IMR-90 (cell line): ENCODE data around the gene KCNMA1. TPM values are rescaled to one million over a fixed set of nuclear protein-coding genes. Genes with fewer than 3 reads are reported as not detected.

Source experiments
- ATAC-seq: fragments of 200-7000 bp; cut with Tn5 transposase; 2 replicates; pipeline ENCODE4 v1.9.1; 2020; ENCODE audit warnings: low read depth, mild to moderate bottlenecking, moderate library complexity
- BruUV-seq: library from RNA; stranded (reverse); fragments of 400-500 nt; replicated peaks from 2 replicates; lab custom pipeline; 2021; lab: Mats Ljungman, UMichigan
- CTCF ChIA-PET: fragments of 300-600 bp; formaldehyde crosslinking; extraction: SDS; loops from one replicate; lab custom pipeline; 2021; ENCODE audit warnings: antibody characterized with exemption; lab: Yijun Ruan, JAX
- POLR2A ChIA-PET: fragments of 300-600 bp; sonication (Branson Sonifier 250); formaldehyde crosslinking; loops from one replicate; lab custom pipeline; 2022; ENCODE audit warnings: antibody characterized with exemption; ENCODE audit not compliant: unreplicated experiment; lab: Charles Lee
- DNase-seq: peaks from one replicate; pipeline ENCODE4 v3.0.0; 2013
- H2AFZ ChIP-seq: replicated peaks from 2 replicates; pipeline ENCODE3; 2013; ENCODE audit warnings: low read length, mild to moderate bottlenecking; ENCODE audit not compliant: poor library complexity
- H2AK5ac ChIP-seq: 2 replicates; pipeline ENCODE4 v1.6.1; 2013; ENCODE audit warnings: low read depth, low read length, inconsistent platforms
- H2AK9ac ChIP-seq: replicated peaks from 2 replicates; pipeline ENCODE3; 2013; ENCODE audit warnings: mild to moderate bottlenecking, low read depth, low read length, moderate library complexity; ENCODE audit not compliant: poor library complexity
- H2BK120ac ChIP-seq: 2 replicates; pipeline ENCODE4 v1.6.1; 2013; ENCODE audit warnings: low read depth, low read length, inconsistent platforms
- H2BK15ac ChIP-seq: 3 replicates; pipeline ENCODE4 v1.6.1; 2013; ENCODE audit warnings: low read depth, low read length, inconsistent platforms
- H2BK20ac ChIP-seq: 2 replicates; pipeline ENCODE4 v1.6.1; 2013; ENCODE audit warnings: low read depth, mild to moderate bottlenecking, inconsistent platforms, low read length, moderate library complexity
- H2BK5ac ChIP-seq: 2 replicates; pipeline ENCODE4 v1.6.1; 2013; ENCODE audit warnings: mild to moderate bottlenecking, low read depth, low read length, inconsistent platforms; ENCODE audit not compliant: poor library complexity, severe bottlenecking
- H3K14ac ChIP-seq: replicated peaks from 2 replicates; pipeline ENCODE4 v1.6.1; 2013; ENCODE audit warnings: low read depth, low read length, inconsistent platforms
- H3K18ac ChIP-seq: 2 replicates; pipeline ENCODE4 v1.6.1; 2013; ENCODE audit warnings: low read depth, low read length, control low read depth
- H3K23ac ChIP-seq: 2 replicates; pipeline ENCODE4 v1.6.1; 2013; ENCODE audit warnings: low read depth, low read length, inconsistent platforms
- H3K27ac ChIP-seq: 2 replicates; pipeline ENCODE4 v1.5.1; 2013; ENCODE audit warnings: mild to moderate bottlenecking, control low read depth, low read length; ENCODE audit not compliant: insufficient read depth
- H3K27me3 ChIP-seq: 2 replicates; pipeline ENCODE4 v1.6.1; 2013; ENCODE audit warnings: low read length; ENCODE audit not compliant: control insufficient read depth, insufficient read depth
- H3K36me3 ChIP-seq: 2 replicates; pipeline ENCODE4 v1.6.1; 2013; ENCODE audit warnings: low read length, mixed read lengths; ENCODE audit not compliant: control insufficient read depth, insufficient read depth
- H3K4ac ChIP-seq: 2 replicates; pipeline ENCODE4 v1.6.1; 2013; ENCODE audit warnings: low read depth, low read length, inconsistent platforms
- H3K4me1 ChIP-seq: 2 replicates; pipeline ENCODE4 v1.6.1; 2013; ENCODE audit warnings: low read length, mixed read lengths; ENCODE audit not compliant: control insufficient read depth, insufficient read depth
- H3K4me2 ChIP-seq: 2 replicates; pipeline ENCODE4 v1.6.1; 2013; ENCODE audit warnings: low read depth, mild to moderate bottlenecking, control low read depth, low read length, moderate library complexity
- H3K4me3 ChIP-seq: 2 replicates; pipeline ENCODE4 v1.5.1; 2013; ENCODE audit warnings: low read depth, mild to moderate bottlenecking, control low read depth, low read length, moderate library complexity; ENCODE audit not compliant: insufficient read depth
- H3K56ac ChIP-seq: 2 replicates; pipeline ENCODE4 v1.6.1; 2013; ENCODE audit warnings: low read length, inconsistent platforms; ENCODE audit not compliant: insufficient read depth; ENCODE audit errors: extremely low read depth
- H3K79me1 ChIP-seq, 2 experiments: 2 replicates each; pipeline ENCODE4 v1.6.1; 2013; ENCODE audit warnings: low read length in 2 of 2, inconsistent platforms in 1 of 2, low read depth in 1 of 2
- H3K9ac ChIP-seq: 2 replicates; pipeline ENCODE4 v1.6.1; 2013; ENCODE audit warnings: low read depth, low read length, control low read depth
- H3K9me1 ChIP-seq: 2 replicates; pipeline ENCODE4 v1.6.1; 2013; ENCODE audit warnings: low read length, inconsistent platforms; ENCODE audit not compliant: insufficient read depth
- H3K9me3 ChIP-seq: 2 replicates; pipeline ENCODE4 v1.6.1; 2013; ENCODE audit warnings: low read length; ENCODE audit not compliant: control insufficient read depth, insufficient read depth
- H4K20me1 ChIP-seq: 2 replicates; pipeline ENCODE4 v1.6.1; 2013; ENCODE audit warnings: low read length, inconsistent platforms; ENCODE audit not compliant: insufficient read depth
- H4K5ac ChIP-seq: 2 replicates; pipeline ENCODE4 v1.6.1; 2013; ENCODE audit warnings: mild to moderate bottlenecking, low read depth, low read length, control low read depth
- H4K8ac ChIP-seq, 2 experiments: 2 replicates each; pipeline ENCODE4 v1.6.1; 2013; ENCODE audit warnings: low read depth in 2 of 2, low read length in 2 of 2, control low read depth in 1 of 2, inconsistent platforms in 1 of 2
- H4K91ac ChIP-seq: 2 replicates; pipeline ENCODE4 v1.6.1; 2013; ENCODE audit warnings: low read depth, low read length, inconsistent platforms; ENCODE audit not compliant: insufficient read depth
- CEBPB ChIP-seq: IDR thresholded peaks from 2 replicates; pipeline ENCODE4 v1.6.1; 2012; ENCODE audit warnings: low read depth, low read length, improper control_type of control experiment
- FOS ChIP-seq: fragments of 150-350 bp; IDR thresholded peaks from 2 replicates; pipeline ENCODE4 v1.6.1; 2016; ENCODE audit warnings: low read depth, low read length
- MAZ ChIP-seq: IDR thresholded peaks from 2 replicates; pipeline ENCODE4 v1.6.1; 2012; ENCODE audit warnings: low read depth, mild to moderate bottlenecking, low read length, improper control_type of control experiment, moderate library complexity, borderline replicate concordance
- MXI1 ChIP-seq: IDR thresholded peaks from 2 replicates; pipeline ENCODE4 v1.6.1; 2012; ENCODE audit warnings: low read depth, mild to moderate bottlenecking, low read length, moderate library complexity, borderline replicate concordance
- NFE2L2 ChIP-seq: fragments of 150-350 bp; IDR thresholded peaks from 2 replicates; pipeline ENCODE4 v1.6.1; 2016; ENCODE audit warnings: low read depth, mild to moderate bottlenecking, low read length
- RAD21 ChIP-seq: IDR thresholded peaks from 2 replicates; pipeline ENCODE4 v1.6.1; 2012; ENCODE audit warnings: low read length, improper control_type of control experiment
- RCOR1 ChIP-seq: IDR thresholded peaks from 2 replicates; pipeline ENCODE4 v1.6.1; 2012; ENCODE audit warnings: mild to moderate bottlenecking, low read length, improper control_type of control experiment; ENCODE audit not compliant: insufficient replicate concordance
- WGBS, 2 experiments: methylation state at CpG; one replicate each; pipeline versions ENCODE4 v1.1.5 to v1.1.7; 2013; ENCODE audit warnings: missing lambda C conversion rate in 2 of 2; ENCODE audit not compliant: insufficient read length in 1 of 2; ENCODE audit errors: extremely low coverage in 2 of 2; 5-methylcytosine and 5-hydroxymethylcytosine counted together
- dilution Hi-C: fragments of 300-500 bp; cut with HindIII; formaldehyde crosslinking; loops from one replicate; pipeline ENCODE4 v1.14.3; 2018; ENCODE audit warnings: low sequenced_read_pairs; ENCODE audit not compliant: unreplicated experiment
- in situ Hi-C: fragments of 300-500 bp; cut with MboI; formaldehyde crosslinking; loops from 3 replicates; pipeline ENCODE4 v1.14.3; 2019; ENCODE audit warnings: low sequenced_read_pairs, inconsistent platforms, mixed read lengths
- intact Hi-C: fragments of 100-400 bp; cut with micrococcal nuclease; formaldehyde crosslinking; loops from 2 replicates; pipeline ENCODE4 v1.10.0; 2022
- polyA plus RNA-seq, 3 experiments: library from polyadenylated mRNA; depleted of rRNA; stranded (reverse); fragments of >200 nt; gene quantifications; 2 replicates each; pipeline ENCODE4 v1.2.3, GENCODE V29; 2012; ENCODE audit warnings: low replicate concordance in 1 of 3
- total RNA-seq: library from RNA; depleted of rRNA; stranded (reverse); fragments of >200 nt; gene quantifications from 2 replicates; pipeline ENCODE4 v1.2.3, GENCODE V29; 2012

The KCNMA1 gene
- total and polyA plus RNA-seq, 2 of the 4 experiments (the other 2 are of a cell fraction): 25.6 to 29.6 TPM

GRCh38 chr10:77010430-77010829, 627.2 kb downstream of the KCNMA1 start:
- no peak for ATAC-seq
- no peaks in the 10 kb centered on the region for H3K79me1 ChIP-seq
- no peak overlapping the region for H3K4me3 ChIP-seq
- dilution Hi-C loops (no loop called here), intact Hi-C loops (no loop called here), in situ Hi-C loops (no loop called here)
- POLR2A ChIA-PET: no interaction called here
- no peak overlapping the region for H2BK20ac ChIP-seq
- H4K5ac ChIP-seq: no peak overlapping the region
- no peaks in the 10 kb centered on the region; the same call in 1 of the 2 replicates for H3K27me3 ChIP-seq
- no peak overlapping the region for H2AK9ac ChIP-seq
- H3K9me1 ChIP-seq: no peaks in the 10 kb centered on the region; the same call in 1 of the 2 replicates
- H3K36me3 ChIP-seq: no peaks in the 10 kb centered on the region; the same call in 1 of the 2 replicates
- CTCF ChIA-PET: no interaction called here
- H3K18ac ChIP-seq: no peak overlapping the region
- no peak for DNase-seq
- no peak overlapping the region for H3K23ac ChIP-seq
- peaks cover 6% of the 10 kb centered on the region for H3K9me3 ChIP-seq
- no peak overlapping the region for H4K8ac ChIP-seq
- H3K9ac ChIP-seq: no peak overlapping the region
- H2AK5ac ChIP-seq: no peak overlapping the region
- H3K27ac ChIP-seq: no peak overlapping the region
- no peak overlapping the region for H3K4ac ChIP-seq
- H2BK5ac ChIP-seq: no peak overlapping the region
- H2BK120ac ChIP-seq: no peak overlapping the region
- no peak overlapping the region for H3K4me2 ChIP-seq
- WGBS, 2 experiments: no CpG with 5 or more reads among the region's 3 CpGs
- no peak overlapping the region for H2BK15ac ChIP-seq
- H2AFZ ChIP-seq: no peak overlapping the region
- BruUV-seq: no TSS peak
- no peaks in the 10 kb centered on the region; the same call in 1 of the 2 replicates for H3K4me1 ChIP-seq
- no peak overlapping the region for H3K14ac ChIP-seq
- TF ChIP-seq RCOR1 (no peak), NFE2L2 (no peak), MAZ (no peak), RAD21 (no peak), CEBPB (no peak), MXI1 (no peak), FOS (no peak)
- H3K56ac ChIP-seq: no peak overlapping the region
- no peak overlapping the region for H4K91ac ChIP-seq
- no peaks in the 10 kb centered on the region for H4K20me1 ChIP-seq
